ENCODE data around the gene DCAF7. TPM values are rescaled to one million over a fixed set of nuclear protein-coding genes. Genes with fewer than 3 reads are reported as not detected.

DCAF7 gene
- total RNA-seq, 1 donor from 2014 or later, result 103 TPM

DNA sequence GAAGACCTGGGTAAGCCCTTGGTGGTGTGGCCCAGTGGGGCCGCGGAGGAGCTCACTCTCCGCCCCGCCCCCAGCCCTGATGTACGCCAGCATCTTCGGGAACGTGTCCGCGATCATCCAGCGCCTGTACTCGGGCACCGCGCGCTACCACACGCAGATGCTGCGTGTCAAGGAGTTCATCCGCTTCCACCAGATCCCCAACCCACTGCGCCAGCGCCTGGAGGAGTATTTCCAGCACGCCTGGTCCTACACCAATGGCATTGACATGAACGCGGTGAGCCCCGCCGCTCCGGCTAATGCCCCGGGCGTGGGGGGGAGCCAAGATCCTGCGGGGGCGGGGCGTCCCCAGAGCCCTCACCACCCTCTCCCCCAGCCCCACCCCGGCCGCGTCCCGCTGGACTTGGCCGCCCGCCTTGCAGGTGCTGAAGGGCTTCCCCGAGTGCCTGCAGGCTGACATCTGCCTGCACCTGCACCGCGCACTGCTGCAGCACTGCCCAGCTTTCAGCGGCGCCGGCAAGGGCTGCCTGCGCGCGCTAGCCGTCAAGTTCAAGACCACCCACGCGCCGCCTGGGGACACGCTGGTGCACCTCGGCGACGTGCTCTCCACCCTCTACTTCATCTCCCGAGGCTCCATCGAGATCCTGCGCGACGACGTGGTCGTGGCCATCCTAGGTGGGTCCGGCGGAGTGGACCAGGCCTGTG is 12.1 kb upstream of the DCAF7 start:
- H3K27me3 Mint-ChIP-seq, result peaks cover 38% of the 10 kb centered on the region
- H3K9me3 Mint-ChIP-seq, result no peaks in the 10 kb centered on the region
- CTCF ChIA-PET, result no interaction called here
- no peaks in the 10 kb centered on the region for H3K36me3 Mint-ChIP-seq (ENCODE audit: low read depth)
- ATAC-seq (ENCODE audit: low read depth), result peak; percentile 31
- DNase-seq, result no peak
- H3K4me3 Mint-ChIP-seq, result peak overlapping the region; percentile 46
- POLR2A ChIA-PET, result no interaction called here
- H3K27ac Mint-ChIP-seq, result no peak overlapping the region
- TF ChIP-seq, protein P1, sequence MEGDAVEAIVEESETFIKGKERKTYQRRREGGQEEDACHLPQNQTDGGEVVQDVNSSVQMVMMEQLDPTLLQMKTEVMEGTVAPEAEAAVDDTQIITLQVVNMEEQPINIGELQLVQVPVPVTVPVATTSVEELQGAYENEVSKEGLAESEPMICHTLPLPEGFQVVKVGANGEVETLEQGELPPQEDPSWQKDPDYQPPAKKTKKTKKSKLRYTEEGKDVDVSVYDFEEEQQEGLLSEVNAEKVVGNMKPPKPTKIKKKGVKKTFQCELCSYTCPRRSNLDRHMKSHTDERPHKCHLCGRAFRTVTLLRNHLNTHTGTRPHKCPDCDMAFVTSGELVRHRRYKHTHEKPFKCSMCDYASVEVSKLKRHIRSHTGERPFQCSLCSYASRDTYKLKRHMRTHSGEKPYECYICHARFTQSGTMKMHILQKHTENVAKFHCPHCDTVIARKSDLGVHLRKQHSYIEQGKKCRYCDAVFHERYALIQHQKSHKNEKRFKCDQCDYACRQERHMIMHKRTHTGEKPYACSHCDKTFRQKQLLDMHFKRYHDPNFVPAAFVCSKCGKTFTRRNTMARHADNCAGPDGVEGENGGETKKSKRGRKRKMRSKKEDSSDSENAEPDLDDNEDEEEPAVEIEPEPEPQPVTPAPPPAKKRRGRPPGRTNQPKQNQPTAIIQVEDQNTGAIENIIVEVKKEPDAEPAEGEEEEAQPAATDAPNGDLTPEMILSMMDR (IDR thresholded peaks at IDR 0.05), result no peak
- intact Hi-C loops (cut with micrococcal nuclease), result no loop called here
- H3K4me1 Mint-ChIP-seq, result peaks cover 6% of the 10 kb centered on the region

DNA sequence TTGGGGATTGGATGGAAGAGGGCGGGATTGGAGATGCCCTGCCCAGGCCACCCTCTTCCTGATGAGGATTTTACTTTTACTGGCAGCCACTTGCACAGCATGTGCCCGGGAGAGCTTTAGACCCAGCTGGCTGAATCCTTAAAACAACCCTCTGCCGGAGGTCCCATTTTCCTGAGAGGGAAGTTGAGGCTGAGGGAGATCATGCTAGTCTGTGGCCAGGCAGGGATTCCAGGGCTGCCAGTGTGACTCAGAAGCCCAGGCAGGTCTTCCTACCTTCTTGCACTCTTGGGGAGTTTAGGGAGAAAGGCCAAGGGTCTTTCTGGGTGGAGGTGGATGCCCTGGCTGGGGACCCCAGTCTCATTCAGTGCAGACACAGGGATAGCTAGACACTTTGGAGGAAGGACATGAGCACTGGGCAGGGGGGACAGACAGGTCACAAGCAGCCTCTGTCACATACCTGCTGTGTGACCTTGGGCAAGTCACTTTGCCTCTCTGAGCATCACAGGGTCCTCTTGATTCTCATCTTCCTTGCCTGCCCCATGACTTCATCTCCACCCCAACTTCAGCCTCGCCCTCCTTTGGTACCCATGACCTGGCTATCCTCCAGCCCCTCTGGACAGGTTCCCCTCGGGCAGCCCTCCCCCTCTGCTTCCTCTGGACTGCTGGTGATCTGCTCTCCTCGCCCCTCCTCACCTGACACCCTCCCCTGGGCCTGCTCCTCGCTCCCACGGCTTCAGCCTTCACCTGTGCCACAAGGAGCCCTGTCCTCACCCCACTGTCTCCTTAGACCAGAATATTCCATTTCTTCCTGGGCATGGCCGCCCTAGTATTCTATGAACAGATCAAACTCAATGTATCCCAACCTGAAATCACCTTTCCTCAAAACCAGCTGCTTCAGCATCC is 11.3 kb upstream of the DCAF7 start:
- intact Hi-C loops (cut with micrococcal nuclease), result no loop called here
- ChIA-PET POLR2A (no interaction called here), CTCF (no interaction called here)
- H3K36me3 Mint-ChIP-seq (ENCODE audit: low read depth), result no peaks in the 10 kb centered on the region
- no peak overlapping the region for H3K27ac Mint-ChIP-seq
- TF ChIP-seq, protein P1 (IDR thresholded peaks at IDR 0.05), result no peak
- no peaks in the 10 kb centered on the region for H3K9me3 Mint-ChIP-seq
- ATAC-seq (ENCODE audit: low read depth), result no peak
- no peak for DNase-seq
- H3K4me3 Mint-ChIP-seq, result peak overlapping the region; percentile 32
- peaks cover 6% of the 10 kb centered on the region for H3K4me1 Mint-ChIP-seq
- H3K27me3 Mint-ChIP-seq, result peaks cover 38% of the 10 kb centered on the region

GRCh38 chr17:63540590-63540989 is 9.7 kb upstream of the DCAF7 start:
- DNase-seq (no peak), ATAC-seq (ENCODE audit: low read depth) (no peak)
- POLR2A ChIA-PET, result no interaction called here
- CTCF ChIA-PET, result no interaction called here
- H3K36me3 Mint-ChIP-seq (ENCODE audit: low read depth), result no peaks in the 10 kb centered on the region
- TF ChIP-seq, protein P1 (IDR thresholded peaks at IDR 0.05), result no peak
- no peak overlapping the region for H3K27ac Mint-ChIP-seq
- no peak overlapping the region for H3K4me3 Mint-ChIP-seq
- peaks cover 30% of the 10 kb centered on the region for H3K27me3 Mint-ChIP-seq
- intact Hi-C loops (cut with micrococcal nuclease), result no loop called here
- H3K4me1 Mint-ChIP-seq, result peaks cover 6% of the 10 kb centered on the region
- no peaks in the 10 kb centered on the region for H3K9me3 Mint-ChIP-seq

GRCh38 chr17:63542218-63542545 is 8.1 kb upstream of the DCAF7 start:
- intact Hi-C loops (cut with micrococcal nuclease), result no loop called here
- peaks cover 6% of the 10 kb centered on the region for H3K4me1 Mint-ChIP-seq
- H3K36me3 Mint-ChIP-seq (ENCODE audit: low read depth), result no peaks in the 10 kb centered on the region
- no peak overlapping the region for H3K27ac Mint-ChIP-seq
- no peak overlapping the region for H3K4me3 Mint-ChIP-seq
- TF ChIP-seq, protein P1 (IDR thresholded peaks at IDR 0.05), result no peak
- H3K27me3 Mint-ChIP-seq, result peaks cover 24% of the 10 kb centered on the region
- no peak for DNase-seq
- no peak for ATAC-seq (ENCODE audit: low read depth)
- CTCF ChIA-PET, result no interaction called here
- POLR2A ChIA-PET, result no interaction called here
- no peaks in the 10 kb centered on the region for H3K9me3 Mint-ChIP-seq

All from activated B cell treated with CpG ODN at 0.5 μM for 24 hours (primary cell).